Measurements from ENCODE around the gene ATF2.
"Not testable (repeated sequence)": the region's sequence is repeated elsewhere in the genome, so short reads cannot be mapped to it uniquely, and the experiment has no call there.

The ATF2 gene

GRCh38 chr2:175101514-175101913, 66.5 kb downstream of the ATF2 start:
- in situ Hi-C loops (cut with MboI; ENCODE audit: low sequenced_read_pairs), result no loop called here

GRCh38 chr2:175097297-175097696, 70.7 kb downstream of the ATF2 start:
- in situ Hi-C loops (cut with MboI; ENCODE audit: low sequenced_read_pairs), result no loop called here

- in situ Hi-C loops (cut with MboI; ENCODE audit: low sequenced_read_pairs), result not testable (repeated sequence)
Measured at GRCh38 chr2:175084117-175084516, 83.9 kb downstream of the ATF2 start.

GRCh38 chr2:175080479-175080878, 87.5 kb downstream of the ATF2 start:
- in situ Hi-C loops (cut with MboI; ENCODE audit: low sequenced_read_pairs), result no loop called here

GRCh38 chr2:175076272-175076671, 91.7 kb downstream of the ATF2 start:
- in situ Hi-C loops (cut with MboI; ENCODE audit: low sequenced_read_pairs), result no loop called here

- in situ Hi-C loops (cut with MboI; ENCODE audit: low sequenced_read_pairs), result no loop called here
Measured at GRCh38 chr2:175074478-175074877, 93.5 kb downstream of the ATF2 start.

- in situ Hi-C loops (cut with MboI; ENCODE audit: low sequenced_read_pairs), result no loop called here
Measured at GRCh38 chr2:175068534-175068933, 99.5 kb downstream of the ATF2 start.

GRCh38 chr2:175066411-175066810, 101.6 kb downstream of the ATF2 start:
- in situ Hi-C loops (cut with MboI; ENCODE audit: low sequenced_read_pairs), result no loop called here

- in situ Hi-C loops (cut with MboI; ENCODE audit: low sequenced_read_pairs), result no loop called here
Measured at GRCh38 chr2:175064797-175065196, 103.2 kb downstream of the ATF2 start.

GRCh38 chr2:175063741-175064140, 104.3 kb downstream of the ATF2 start:
- in situ Hi-C loops (cut with MboI; ENCODE audit: low sequenced_read_pairs), result no loop called here

- in situ Hi-C loops (cut with MboI; ENCODE audit: low sequenced_read_pairs), result no loop called here
Measured at GRCh38 chr2:175062787-175063585, 105.0 kb downstream of the ATF2 start.

GRCh38 chr2:175057078-175057685, 110.8 kb downstream of the ATF2 start:
- in situ Hi-C loops (cut with MboI; ENCODE audit: low sequenced_read_pairs), result no loop called here

GRCh38 chr2:175055993-175056392, 112.0 kb downstream of the ATF2 start:
- in situ Hi-C loops (cut with MboI; ENCODE audit: low sequenced_read_pairs), result no loop called here

GRCh38 chr2:175054340-175054739, 113.7 kb downstream of the ATF2 start:
- in situ Hi-C loops (cut with MboI; ENCODE audit: low sequenced_read_pairs), result no loop called here

- in situ Hi-C loops (cut with MboI; ENCODE audit: low sequenced_read_pairs), result no loop called here
Measured at GRCh38 chr2:175049661-175050060, 118.3 kb downstream of the ATF2 start.

GRCh38 chr2:175048275-175048674, 119.7 kb downstream of the ATF2 start:
- in situ Hi-C loops (cut with MboI; ENCODE audit: low sequenced_read_pairs), result no loop called here

- in situ Hi-C loops (cut with MboI; ENCODE audit: low sequenced_read_pairs), result no loop called here
Measured at GRCh38 chr2:175039490-175039889, 128.5 kb downstream of the ATF2 start.

GRCh38 chr2:175039031-175039430, 129.0 kb downstream of the ATF2 start:
- in situ Hi-C loops (cut with MboI; ENCODE audit: low sequenced_read_pairs), result no loop called here

- in situ Hi-C loops (cut with MboI; ENCODE audit: low sequenced_read_pairs), result no loop called here
Measured at GRCh38 chr2:175037941-175038340, 130.1 kb downstream of the ATF2 start.

- in situ Hi-C loops (cut with MboI; ENCODE audit: low sequenced_read_pairs), result no loop called here
Measured at GRCh38 chr2:175036582-175037018, 131.4 kb downstream of the ATF2 start.

GRCh38 chr2:175035806-175036205, 132.2 kb downstream of the ATF2 start:
- in situ Hi-C loops (cut with MboI; ENCODE audit: low sequenced_read_pairs), result no loop called here

GRCh38 chr2:175034716-175035115, 133.3 kb downstream of the ATF2 start:
- in situ Hi-C loops (cut with MboI; ENCODE audit: low sequenced_read_pairs), result no loop called here
